Keratinocyte (primary cell): Measurements from ENCODE around the gene LPCAT2. TPM values are rescaled to one million over a fixed set of nuclear protein-coding genes. Genes with fewer than 3 reads are reported as not detected.

Experiments
- DNase-seq: peaks from one replicate; pipeline ENCODE4 v3.0.0-alpha.2; 2011; ENCODE audit warnings: low read depth, missing footprints, low spot score
- FAIRE-seq: peaks from 2 replicates; lab custom pipeline; 2011; peaks lifted over from hg19 to GRCh38; lab: Jason Lieb, UNC
- H2AFZ ChIP-seq: 2 replicates; pipeline ENCODE4 v1.6.0; 2012; ENCODE audit warnings: low read length, control low read depth, inconsistent platforms; ENCODE audit not compliant: control insufficient read depth
- H3K27ac ChIP-seq: 2 replicates; pipeline ENCODE4 v1.5.1; 2011; ENCODE audit warnings: low read length; ENCODE audit not compliant: control insufficient read depth, insufficient read depth
- H3K27me3 ChIP-seq: 3 replicates; pipeline ENCODE4 v1.6.0; 2011; ENCODE audit warnings: low read length; ENCODE audit not compliant: control insufficient read depth, insufficient read depth; ENCODE audit errors: extremely low read depth
- H3K36me3 ChIP-seq, 2 experiments: 2 replicates in 1 of 2; 3 replicates in 1 of 2; pipeline ENCODE4 v1.5.1; 2011; ENCODE audit warnings: low read length in 2 of 2, mild to moderate bottlenecking in 1 of 2; ENCODE audit not compliant: control insufficient read depth in 2 of 2, insufficient read depth in 2 of 2; ENCODE audit errors: extremely low read depth in 1 of 2
- H3K4me1 ChIP-seq: 3 replicates; pipeline ENCODE4 v1.5.1; 2011; ENCODE audit warnings: low read length; ENCODE audit not compliant: control insufficient read depth, insufficient read depth; ENCODE audit errors: extremely low read depth
- H3K4me2 ChIP-seq: 3 replicates; pipeline ENCODE4 v1.6.0; 2011; ENCODE audit warnings: low read depth, low read length; ENCODE audit not compliant: control insufficient read depth, insufficient read depth; ENCODE audit errors: extremely low read depth
- H3K4me3 ChIP-seq, 3 experiments: fragments of 200-600 bp in 1 of 3; sonication (generic) in 1 of 3; 2 replicates in 2 of 3; 3 replicates in 1 of 3; pipeline ENCODE4 v1.5.1; 2011 to 2016; ENCODE audit warnings: low read length in 3 of 3, mild to moderate bottlenecking in 3 of 3, control low read depth in 2 of 3, inconsistent platforms in 1 of 3, low read depth in 1 of 3, mixed read lengths in 1 of 3, mixed run types in 1 of 3, moderate library complexity in 1 of 3; ENCODE audit not compliant: control insufficient read depth in 2 of 3, insufficient read depth in 2 of 3; ENCODE audit errors: extremely low read depth in 1 of 3
- H3K79me2 ChIP-seq: 2 replicates; pipeline ENCODE4 v1.6.0; 2012; ENCODE audit warnings: low read length; ENCODE audit not compliant: control insufficient read depth, insufficient read depth
- H3K9ac ChIP-seq: 3 replicates; pipeline ENCODE4 v1.6.0; 2011; ENCODE audit warnings: low read length; ENCODE audit not compliant: control insufficient read depth, insufficient read depth; ENCODE audit errors: extremely low read depth
- H3K9me1 ChIP-seq: 3 replicates; pipeline ENCODE4 v1.6.0; 2011; ENCODE audit warnings: low read length; ENCODE audit not compliant: control insufficient read depth, insufficient read depth; ENCODE audit errors: extremely low read depth
- H3K9me3 ChIP-seq: 2 replicates; pipeline ENCODE4 v1.5.1; 2012; ENCODE audit warnings: low read depth, low read length; ENCODE audit not compliant: control insufficient read depth
- H4K20me1 ChIP-seq: 3 replicates; pipeline ENCODE4 v1.6.0; 2011; ENCODE audit warnings: low read length; ENCODE audit not compliant: control insufficient read depth, insufficient read depth; ENCODE audit errors: extremely low read depth
- EZH2 ChIP-seq: IDR thresholded peaks from one replicate; pipeline ENCODE4 v1.6.1; 2012; ENCODE audit warnings: inconsistent platforms, mild to moderate bottlenecking, low read length, moderate library complexity
- dilution Hi-C: fragments of 300-500 bp; cut with MboI; formaldehyde crosslinking; loops from one replicate; pipeline ENCODE4 v1.7.0; 2020; ENCODE audit warnings: low sequenced_read_pairs; ENCODE audit not compliant: extremely low pct_ligation_motif_present
- polyA plus RNA-seq, 5 experiments: library from polyadenylated mRNA; depleted of rRNA in 3 of 5; stranded (reverse) in 3 of 5; stranded (forward) in 1 of 5; unstranded in 1 of 5; fragments of >200 nt; gene quantifications; 1 replicate in 1 of 5; 2 replicates in 3 of 5; 3 replicates in 1 of 5; pipeline versions ENCODE4 v1.2.1 to v1.2.3, GENCODE V29; 2011 to 2012; ENCODE audit warnings: missing spikeins in 2 of 5, low read depth in 1 of 5, low replicate concordance in 1 of 5
- TF ChIP-seq, protein P1 (sequence below), 3 experiments: IDR thresholded peaks in 1 of 3; conservative IDR thresholded peaks in 1 of 3; optimal IDR thresholded peaks in 1 of 3; 2 replicates in 2 of 3; 3 replicates in 1 of 3; pipeline versions ENCODE3 to v1.5.1; 2011; ENCODE audit warnings: low read length in 3 of 3, mild to moderate bottlenecking in 3 of 3, moderate library complexity in 2 of 3, control low read depth in 1 of 3, inconsistent platforms in 1 of 3; ENCODE audit not compliant: insufficient read depth in 2 of 3; ENCODE audit errors: extremely low read depth in 1 of 3

LPCAT2 gene
- polyA plus RNA-seq, 1 donor (not counting 4 experiments of a cell fraction or from before 2014, with no cell fraction given) = 54.4 TPM

DNA sequence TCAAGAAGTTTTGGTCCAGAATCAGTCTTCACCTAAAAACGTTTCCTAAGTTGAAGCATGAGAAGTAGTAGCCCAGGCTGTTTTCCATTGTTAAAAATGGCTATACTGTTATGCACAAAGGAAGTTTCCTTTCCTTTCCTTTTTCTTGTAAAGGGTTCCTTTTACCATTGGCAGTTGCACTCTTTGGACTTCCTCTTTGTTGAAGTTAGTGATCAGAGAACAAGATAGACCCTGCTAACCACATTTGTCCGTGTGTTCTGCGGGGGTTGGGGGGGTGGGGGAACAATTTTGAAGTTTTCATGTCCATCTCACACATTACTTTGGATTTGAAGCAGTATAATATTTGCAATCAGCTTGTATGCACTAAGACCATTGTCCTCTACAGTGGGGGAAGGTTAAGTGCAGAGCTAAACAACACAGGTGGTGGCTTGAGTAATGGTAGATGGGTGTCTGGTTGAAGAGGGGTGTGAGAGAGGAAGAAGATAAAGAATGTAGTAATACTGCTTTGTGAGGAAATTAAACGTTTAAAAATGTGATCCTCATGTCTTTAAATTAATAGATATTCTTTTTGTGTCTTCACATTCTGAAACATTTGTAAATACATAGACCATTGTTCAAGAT, 1.4 kb downstream of the LPCAT2 start:
- H3K27ac ChIP-seq = no peak overlapping the region
- H3K27me3 ChIP-seq = no peaks in the 10 kb centered on the region
- H3K4me1 ChIP-seq = peaks cover 18% of the 10 kb centered on the region
- H4K20me1 ChIP-seq = no peaks in the 10 kb centered on the region
- peaks cover 53% of the 10 kb centered on the region for H3K79me2 ChIP-seq
- peak overlapping the region; percentile 92 for H3K4me2 ChIP-seq
- H3K4me3 ChIP-seq = peak overlapping the region; percentile 70 to 92 (median 85)
- dilution Hi-C loops = no loop called here
- DNase-seq (no peak), FAIRE-seq (peak; percentile 59)
- TF ChIP-seq, protein P1, sequence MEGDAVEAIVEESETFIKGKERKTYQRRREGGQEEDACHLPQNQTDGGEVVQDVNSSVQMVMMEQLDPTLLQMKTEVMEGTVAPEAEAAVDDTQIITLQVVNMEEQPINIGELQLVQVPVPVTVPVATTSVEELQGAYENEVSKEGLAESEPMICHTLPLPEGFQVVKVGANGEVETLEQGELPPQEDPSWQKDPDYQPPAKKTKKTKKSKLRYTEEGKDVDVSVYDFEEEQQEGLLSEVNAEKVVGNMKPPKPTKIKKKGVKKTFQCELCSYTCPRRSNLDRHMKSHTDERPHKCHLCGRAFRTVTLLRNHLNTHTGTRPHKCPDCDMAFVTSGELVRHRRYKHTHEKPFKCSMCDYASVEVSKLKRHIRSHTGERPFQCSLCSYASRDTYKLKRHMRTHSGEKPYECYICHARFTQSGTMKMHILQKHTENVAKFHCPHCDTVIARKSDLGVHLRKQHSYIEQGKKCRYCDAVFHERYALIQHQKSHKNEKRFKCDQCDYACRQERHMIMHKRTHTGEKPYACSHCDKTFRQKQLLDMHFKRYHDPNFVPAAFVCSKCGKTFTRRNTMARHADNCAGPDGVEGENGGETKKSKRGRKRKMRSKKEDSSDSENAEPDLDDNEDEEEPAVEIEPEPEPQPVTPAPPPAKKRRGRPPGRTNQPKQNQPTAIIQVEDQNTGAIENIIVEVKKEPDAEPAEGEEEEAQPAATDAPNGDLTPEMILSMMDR (optimal IDR thresholded peaks at IDR 0.05 in 1 of 3, IDR thresholded peaks at IDR 0.05 in 1 of 3, conservative IDR thresholded peaks at IDR 0.05 in 1 of 3; ENCODE audit: extremely low read depth in 1 of 3, insufficient read depth in 2 of 3, low read length in 3 of 3) = no peak
- TF ChIP-seq EZH2 = no peak
- H3K9me3 ChIP-seq = no peaks in the 10 kb centered on the region
- peaks cover 0 to 6% of the 10 kb centered on the region in 2 experiments for H3K36me3 ChIP-seq
- H3K9ac ChIP-seq = peak overlapping the region; percentile 79
- no peak overlapping the region for H2AFZ ChIP-seq
- H3K9me1 ChIP-seq = no peaks in the 10 kb centered on the region

DNA sequence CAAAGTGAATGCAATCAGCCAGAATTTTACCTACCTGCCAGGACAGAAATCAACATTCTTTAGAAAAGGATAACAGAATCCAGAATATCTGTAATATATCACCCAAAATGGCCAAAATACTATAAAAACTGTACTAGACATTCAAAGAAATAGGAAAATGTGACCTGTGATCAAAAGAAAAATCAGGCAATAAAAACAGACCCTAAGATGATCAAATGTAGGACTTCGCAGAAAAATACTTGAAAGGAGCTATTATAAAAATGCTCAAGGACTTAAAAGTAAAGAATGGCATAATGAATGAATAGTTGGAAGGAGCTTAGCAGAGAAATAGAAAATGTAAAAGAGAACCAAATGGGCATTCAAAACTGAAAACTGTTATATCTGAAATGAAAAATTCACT, 4.1 kb downstream of the LPCAT2 start:
- DNase-seq (no peak), FAIRE-seq (no peak)
- peaks cover 59% of the 10 kb centered on the region for H3K79me2 ChIP-seq
- H3K4me1 ChIP-seq = peaks cover 19% of the 10 kb centered on the region
- no peak overlapping the region for H3K4me3 ChIP-seq
- peaks cover 3% of the 10 kb centered on the region for H3K9me3 ChIP-seq
- H3K9ac ChIP-seq = no peak overlapping the region
- TF ChIP-seq, protein P1 (optimal IDR thresholded peaks at IDR 0.05 in 1 of 3, IDR thresholded peaks at IDR 0.05 in 1 of 3, conservative IDR thresholded peaks at IDR 0.05 in 1 of 3; ENCODE audit: extremely low read depth in 1 of 3, insufficient read depth in 2 of 3, low read length in 3 of 3) = no peak
- no peak for TF ChIP-seq EZH2
- no peaks in the 10 kb centered on the region for H3K27me3 ChIP-seq
- no peak overlapping the region for H2AFZ ChIP-seq
- no peak overlapping the region for H3K4me2 ChIP-seq
- dilution Hi-C loops = no loop called here
- no peaks in the 10 kb centered on the region for H3K9me1 ChIP-seq
- H3K36me3 ChIP-seq = peaks cover 0 to 6% of the 10 kb centered on the region in 2 experiments
- H4K20me1 ChIP-seq = no peaks in the 10 kb centered on the region
- H3K27ac ChIP-seq = no peak overlapping the region
